HCT116 (cell line): ENCODE data around the gene EIF4G3.

Experiments
- CTCF ChIP-seq, 3 experiments: fragments of 200-600 bp in 1 of 3; sonication (generic) in 1 of 3; IDR thresholded peaks in 2 of 3; conservative IDR thresholded peaks in 1 of 3; 2 replicates each; pipeline ENCODE4 v1.5.1; 2012 to 2017; ENCODE audit warnings: low read depth in 2 of 3, low read length in 2 of 3, antibody characterized with exemption in 1 of 3, borderline replicate concordance in 1 of 3, control low read depth in 1 of 3, mild to moderate bottlenecking in 1 of 3, mixed read lengths in 1 of 3, mixed run types in 1 of 3, moderate library complexity in 1 of 3; ENCODE audit not compliant: insufficient read depth in 1 of 3
- FOSL1 ChIP-seq: IDR thresholded peaks from 2 replicates; pipeline ENCODE4 v1.6.1; 2012; ENCODE audit warnings: low read depth
- POLR2A ChIP-seq: IDR thresholded peaks from 2 replicates; pipeline ENCODE4 v1.7.0; 2011; ENCODE audit warnings: borderline replicate concordance; ENCODE audit not compliant: insufficient read depth, insufficient read length; ENCODE audit errors: extremely low read depth
- POLR2AphosphoS5 ChIP-seq: IDR thresholded peaks from 2 replicates; pipeline ENCODE4 v1.6.1; 2011; ENCODE audit warnings: mild to moderate bottlenecking, low read depth, low read length, moderate library complexity
- SP1 ChIP-seq: IDR thresholded peaks from 2 replicates; pipeline ENCODE4 v1.6.1; 2012; ENCODE audit warnings: low read depth

GRCh38 chr1:20896826-20897225, 279.9 kb downstream of the EIF4G3 start:
- TF ChIP-seq CTCF (IDR thresholded peaks at IDR 0.05 in 2 of 3, conservative IDR thresholded peaks at IDR 0.05 in 1 of 3; ENCODE audit: borderline replicate concordance in 1 of 3, insufficient read depth in 1 of 3, low read depth in 2 of 3, low read length in 2 of 3) (no peak), POLR2A (no peak), SP1 (no peak), POLR2AphosphoS5 (no peak), FOSL1 (no peak)
